ENCODE results near the gene TMEM120A. TPM values are rescaled to one million over a fixed set of nuclear protein-coding genes. Genes with fewer than 3 reads are reported as not detected.

TMEM120A gene
- polyA plus RNA-seq, 1 donor (not counting 4 experiments of a cell fraction or from before 2014, with no cell fraction given), result 47.0 TPM

- H3K9ac ChIP-seq (ENCODE audit: control insufficient read depth, extremely low read depth, insufficient read depth, low read length), result no peak overlapping the region
Measured at GRCh38 chr7:75969704-75970498, 24.5 kb downstream of the TMEM120A start.

DNA sequence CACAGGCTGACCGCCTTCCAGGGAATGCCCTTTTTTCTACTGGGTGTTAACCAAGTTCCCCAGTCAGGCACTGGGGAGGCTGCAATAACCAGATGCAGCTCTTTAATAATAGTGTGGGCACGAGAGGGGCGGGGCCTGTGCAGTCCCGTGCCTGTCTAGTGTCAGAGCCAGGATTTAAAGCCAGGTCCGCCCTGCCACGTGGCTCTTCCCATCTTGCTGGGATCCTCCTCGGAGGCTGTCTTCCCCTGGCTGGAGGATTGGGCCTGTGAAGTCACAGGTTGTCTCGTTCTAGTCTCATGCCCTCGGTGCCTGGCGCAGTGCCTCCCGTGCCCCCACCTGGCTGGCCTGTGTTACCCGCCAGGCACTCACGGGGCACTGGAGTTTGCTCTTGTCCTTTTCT is 25.2 kb downstream of the TMEM120A start:
- H3K9ac ChIP-seq (ENCODE audit: control insufficient read depth, extremely low read depth, insufficient read depth, low read length), result no peak overlapping the region
- no peak for FAIRE-seq

More at GRCh38 chr7:75969704-75970498, 24.5 kb downstream of the TMEM120A start:
- no peak for DNase-seq (ENCODE audit: low read depth, low spot score)
- Histone ChIP-seq H3K4me3 (ENCODE audit: control insufficient read depth in 2 of 3, extremely low read depth in 1 of 3, insufficient read depth in 2 of 3, low read depth in 1 of 3, low read length in 3 of 3) (no peak overlapping the region), H3K4me1 (ENCODE audit: control insufficient read depth, extremely low read depth, insufficient read depth, low read length) (no peaks in the 10 kb centered on the region), H3K27me3 (ENCODE audit: control insufficient read depth, extremely low read depth, insufficient read depth, low read length) (no peaks in the 10 kb centered on the region), H2AFZ (ENCODE audit: control insufficient read depth, low read length) (no peak overlapping the region), H4K20me1 (ENCODE audit: control insufficient read depth, extremely low read depth, insufficient read depth, low read length) (no peaks in the 10 kb centered on the region), H3K27ac (ENCODE audit: control insufficient read depth, insufficient read depth, low read length) (no peak overlapping the region), H3K4me2 (ENCODE audit: control insufficient read depth, extremely low read depth, insufficient read depth, low read depth, low read length) (no peak overlapping the region), H3K9me3 (ENCODE audit: control insufficient read depth, low read depth, low read length) (no peaks in the 10 kb centered on the region), H3K79me2 (ENCODE audit: control insufficient read depth, insufficient read depth, low read length) (no peaks in the 10 kb centered on the region), H3K36me3 (ENCODE audit: control insufficient read depth in 2 of 2, extremely low read depth in 1 of 2, insufficient read depth in 2 of 2, low read length in 2 of 2) (peaks cover 3 to 14% of the 10 kb centered on the region in 2 experiments), H3K9me1 (ENCODE audit: control insufficient read depth, extremely low read depth, insufficient read depth, low read length) (no peaks in the 10 kb centered on the region)
- FAIRE-seq, result no peak
- TF ChIP-seq EZH2 (IDR thresholded peaks at IDR 0.05; ENCODE audit: low read length), result no peak
- dilution Hi-C loops (cut with MboI; ENCODE audit: extremely low pct_ligation_motif_present, low sequenced_read_pairs), result no loop called here

More for the DNA sequence above, 25.2 kb downstream of the TMEM120A start:
- Histone ChIP-seq H3K36me3 (ENCODE audit: control insufficient read depth in 2 of 2, extremely low read depth in 1 of 2, insufficient read depth in 2 of 2, low read length in 2 of 2) (peaks cover 3 to 14% of the 10 kb centered on the region in 2 experiments), H3K9me3 (ENCODE audit: control insufficient read depth, low read depth, low read length) (no peaks in the 10 kb centered on the region), H3K4me2 (ENCODE audit: control insufficient read depth, extremely low read depth, insufficient read depth, low read depth, low read length) (no peak overlapping the region), H4K20me1 (ENCODE audit: control insufficient read depth, extremely low read depth, insufficient read depth, low read length) (no peaks in the 10 kb centered on the region), H3K27me3 (ENCODE audit: control insufficient read depth, extremely low read depth, insufficient read depth, low read length) (no peaks in the 10 kb centered on the region), H3K79me2 (ENCODE audit: control insufficient read depth, insufficient read depth, low read length) (no peaks in the 10 kb centered on the region), H2AFZ (ENCODE audit: control insufficient read depth, low read length) (no peak overlapping the region), H3K27ac (ENCODE audit: control insufficient read depth, insufficient read depth, low read length) (no peak overlapping the region), H3K4me3 (ENCODE audit: control insufficient read depth in 2 of 3, extremely low read depth in 1 of 3, insufficient read depth in 2 of 3, low read depth in 1 of 3, low read length in 3 of 3) (no peak overlapping the region), H3K9me1 (ENCODE audit: control insufficient read depth, extremely low read depth, insufficient read depth, low read length) (no peaks in the 10 kb centered on the region), H3K4me1 (ENCODE audit: control insufficient read depth, extremely low read depth, insufficient read depth, low read length) (no peaks in the 10 kb centered on the region)
- dilution Hi-C loops (cut with MboI; ENCODE audit: extremely low pct_ligation_motif_present, low sequenced_read_pairs), result no loop called here
- no peak for DNase-seq (ENCODE audit: low read depth, low spot score)
- no peak for TF ChIP-seq EZH2 (IDR thresholded peaks at IDR 0.05; ENCODE audit: low read length)
- TF ChIP-seq, protein P1, sequence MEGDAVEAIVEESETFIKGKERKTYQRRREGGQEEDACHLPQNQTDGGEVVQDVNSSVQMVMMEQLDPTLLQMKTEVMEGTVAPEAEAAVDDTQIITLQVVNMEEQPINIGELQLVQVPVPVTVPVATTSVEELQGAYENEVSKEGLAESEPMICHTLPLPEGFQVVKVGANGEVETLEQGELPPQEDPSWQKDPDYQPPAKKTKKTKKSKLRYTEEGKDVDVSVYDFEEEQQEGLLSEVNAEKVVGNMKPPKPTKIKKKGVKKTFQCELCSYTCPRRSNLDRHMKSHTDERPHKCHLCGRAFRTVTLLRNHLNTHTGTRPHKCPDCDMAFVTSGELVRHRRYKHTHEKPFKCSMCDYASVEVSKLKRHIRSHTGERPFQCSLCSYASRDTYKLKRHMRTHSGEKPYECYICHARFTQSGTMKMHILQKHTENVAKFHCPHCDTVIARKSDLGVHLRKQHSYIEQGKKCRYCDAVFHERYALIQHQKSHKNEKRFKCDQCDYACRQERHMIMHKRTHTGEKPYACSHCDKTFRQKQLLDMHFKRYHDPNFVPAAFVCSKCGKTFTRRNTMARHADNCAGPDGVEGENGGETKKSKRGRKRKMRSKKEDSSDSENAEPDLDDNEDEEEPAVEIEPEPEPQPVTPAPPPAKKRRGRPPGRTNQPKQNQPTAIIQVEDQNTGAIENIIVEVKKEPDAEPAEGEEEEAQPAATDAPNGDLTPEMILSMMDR (optimal IDR thresholded peaks at IDR 0.05 in 1 of 3, IDR thresholded peaks at IDR 0.05 in 1 of 3, conservative IDR thresholded peaks at IDR 0.05 in 1 of 3; ENCODE audit: extremely low read depth in 1 of 3, insufficient read depth in 2 of 3, low read length in 3 of 3), result no peak

Measured in keratinocyte (primary cell).